Skeletal muscle tissue (tissue), 4 donors: Measurements from ENCODE around the gene TRIM7. TPM values are rescaled to one million over a fixed set of nuclear protein-coding genes. Genes with fewer than 3 reads are reported as not detected.

ENCODE experiments used
- H3K27ac ChIP-seq: one replicate; pipeline ENCODE4 v1.7.0; 2013; ENCODE audit warnings: mild to moderate bottlenecking, low read depth, low read length, inconsistent platforms
- H3K27me3 ChIP-seq, 3 donors: one replicate each; pipeline ENCODE4 v1.7.0; 2013; ENCODE audit warnings: low read length in 3 of 3; ENCODE audit not compliant: control insufficient read depth in 3 of 3, insufficient read depth in 3 of 3
- H3K36me3 ChIP-seq, 3 donors: one replicate each; pipeline ENCODE4 v1.7.0; 2013; ENCODE audit warnings: low read length in 3 of 3; ENCODE audit not compliant: control insufficient read depth in 3 of 3, insufficient read depth in 3 of 3
- H3K4me1 ChIP-seq, 3 donors: one replicate each; pipeline ENCODE4 v1.7.0; 2013; ENCODE audit warnings: low read length in 3 of 3, mild to moderate bottlenecking in 3 of 3; ENCODE audit not compliant: control insufficient read depth in 3 of 3, insufficient read depth in 3 of 3
- H3K4me3 ChIP-seq, 3 donors: one replicate each; pipeline ENCODE4 v1.7.0; 2013; ENCODE audit warnings: low read length in 3 of 3
- H3K9ac ChIP-seq, 3 donors: one replicate each; pipeline ENCODE4 v1.7.0; 2013; ENCODE audit warnings: low read length in 3 of 3, mild to moderate bottlenecking in 3 of 3, moderate library complexity in 2 of 3, low read depth in 1 of 3
- H3K9me3 ChIP-seq, 3 donors: one replicate each; pipeline ENCODE4 v1.7.0; 2013; ENCODE audit warnings: low read length in 3 of 3; ENCODE audit not compliant: control insufficient read depth in 3 of 3
- total RNA-seq: library from RNA; depleted of rRNA; stranded (reverse); fragments of >200 nt; gene quantifications from one replicate; pipeline ENCODE4 v1.2.3, GENCODE V29; 2014
- donor health status: Osteomylitis.

The TRIM7 gene
- total RNA-seq, 1 donor from 2014 or later: 9.9 TPM

DNA sequence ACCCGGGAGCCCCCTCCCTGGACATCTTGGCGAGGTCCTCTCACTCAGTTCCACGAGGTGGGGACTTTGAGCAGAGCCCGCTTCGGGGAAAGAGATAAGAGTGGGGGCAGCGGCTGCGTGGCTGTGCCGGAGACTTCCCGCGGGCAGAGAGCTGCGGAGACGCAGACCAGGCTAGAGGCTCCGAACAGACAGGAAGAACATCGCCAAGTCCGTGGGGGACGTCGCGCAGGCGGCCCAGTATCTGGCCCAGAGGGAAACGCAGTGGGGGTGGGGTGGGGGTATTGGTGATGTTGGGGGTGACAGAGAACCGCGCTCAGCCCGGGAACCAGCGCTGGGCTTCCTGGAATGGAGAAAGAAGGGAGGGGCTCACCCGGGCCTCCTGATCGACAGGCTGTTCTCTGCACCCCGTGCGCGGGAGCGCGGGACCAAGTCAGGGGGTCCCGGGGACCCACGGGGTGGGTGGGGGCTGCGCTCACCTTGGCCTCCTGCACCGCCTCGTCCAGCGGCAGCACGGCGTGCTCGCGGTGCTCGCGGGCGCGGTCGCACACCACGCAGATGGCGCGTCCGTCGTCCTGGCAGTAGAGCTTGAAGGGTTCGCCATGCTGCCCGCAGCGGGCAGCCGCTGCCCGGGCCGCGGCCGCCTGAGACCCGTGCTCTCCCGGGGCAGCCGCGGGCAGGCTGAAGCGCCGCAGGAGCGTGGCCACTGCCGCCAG lies 727 bp downstream of the TRIM7 start:
- Histone ChIP-seq H3K27me3 (no peaks in the 10 kb centered on the region), H3K9me3 (no peaks in the 10 kb centered on the region), H3K27ac (peak overlapping the region; percentile 90), H3K4me3 (peak overlapping the region; percentile 67 to 88 (median 82)), H3K9ac (peak overlapping the region; percentile 65 to 93 (median 81)), H3K36me3 (peaks cover 9 to 22% (median 11%) of the 10 kb centered on the region in 3 donors), H3K4me1 (peaks cover 44 to 64% (median 50%) of the 10 kb centered on the region in 3 donors)

- peaks cover 49 to 64% (median 50%) of the 10 kb centered on the region in 3 donors for H3K4me1 ChIP-seq
- H3K27ac ChIP-seq: peak overlapping the region; percentile 90
- no peaks in the 10 kb centered on the region for H3K27me3 ChIP-seq
Measured at GRCh38 chr5:181203777-181204112, 1.3 kb downstream of the TRIM7 start.

GRCh38 chr5:181203093-181203711 lies 1.8 kb downstream of the TRIM7 start:
- peaks cover 50 to 67% (median 53%) of the 10 kb centered on the region in 3 donors for H3K4me1 ChIP-seq
- no peaks in the 10 kb centered on the region for H3K27me3 ChIP-seq
- peak overlapping the region; percentile 67 to 88 (median 82) for H3K4me3 ChIP-seq
- no peaks in the 10 kb centered on the region for H3K9me3 ChIP-seq
- peak overlapping the region; percentile 52 to 93 (median 81) for H3K9ac ChIP-seq
- H3K27ac ChIP-seq: peak overlapping the region; percentile 90
- peaks cover 16 to 33% (median 18%) of the 10 kb centered on the region in 3 donors for H3K36me3 ChIP-seq

More at GRCh38 chr5:181203777-181204112, 1.3 kb downstream of the TRIM7 start:
- H3K4me3 ChIP-seq: peak overlapping the region; percentile 67 to 88 (median 82)
- peak overlapping the region; percentile 65 to 93 (median 81) for H3K9ac ChIP-seq
- peaks cover 14 to 27% (median 16%) of the 10 kb centered on the region in 3 donors for H3K36me3 ChIP-seq
- H3K9me3 ChIP-seq: no peaks in the 10 kb centered on the region

DNA sequence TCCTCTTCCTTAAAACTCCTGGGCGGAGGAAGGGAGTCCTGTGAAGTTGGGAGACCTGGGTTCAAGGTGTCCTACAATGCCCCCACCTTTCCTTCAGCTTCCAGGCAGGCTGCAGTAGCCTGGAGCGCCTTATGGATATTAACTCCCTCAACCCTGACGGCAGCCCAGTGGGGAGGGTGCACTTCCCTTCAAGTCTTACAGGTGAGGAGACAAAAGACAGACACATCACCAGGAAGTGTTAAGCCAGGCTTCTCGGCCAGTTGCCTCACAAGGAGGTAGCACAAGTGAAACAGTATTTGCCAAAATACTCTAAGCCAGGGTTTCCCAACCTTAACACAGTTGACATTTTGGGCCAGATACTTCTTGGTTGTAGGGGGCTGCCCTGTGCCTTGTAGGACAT lies 4.2 kb downstream of the TRIM7 start:
- Histone ChIP-seq H3K9ac (peak overlapping the region in 1 of 3 donors; percentile 29), H3K36me3 (peaks cover 26 to 48% (median 27%) of the 10 kb centered on the region in 3 donors), H3K4me1 (peaks cover 41 to 57% (median 42%) of the 10 kb centered on the region in 3 donors), H3K9me3 (no peaks in the 10 kb centered on the region), H3K27ac (no peak overlapping the region), H3K4me3 (no peak overlapping the region), H3K27me3 (no peaks in the 10 kb centered on the region)

GRCh38 chr5:181199881-181200638 lies 4.9 kb downstream of the TRIM7 start:
- H3K4me3 ChIP-seq: no peak overlapping the region
- H3K36me3 ChIP-seq: peaks cover 27 to 49% (median 31%) of the 10 kb centered on the region in 3 donors

GRCh38 chr5:181198905-181199519 lies 6.0 kb downstream of the TRIM7 start:
- H3K4me3 ChIP-seq: no peak overlapping the region
- no peaks in the 10 kb centered on the region for H3K9me3 ChIP-seq
- H3K36me3 ChIP-seq: peaks cover 29 to 58% (median 34%) of the 10 kb centered on the region in 3 donors
- H3K27me3 ChIP-seq: no peaks in the 10 kb centered on the region
- peaks cover 37 to 61% (median 45%) of the 10 kb centered on the region in 3 donors for H3K4me1 ChIP-seq
- peak overlapping the region in 1 of 3 donors; percentile 45 for H3K9ac ChIP-seq
- no peak overlapping the region for H3K27ac ChIP-seq

More at GRCh38 chr5:181199881-181200638, 4.9 kb downstream of the TRIM7 start:
- no peak overlapping the region for H3K27ac ChIP-seq
- H3K27me3 ChIP-seq: no peaks in the 10 kb centered on the region
- peak overlapping the region in 1 of 3 donors; percentile 45 for H3K9ac ChIP-seq
- H3K4me1 ChIP-seq: peaks cover 37 to 53% (median 38%) of the 10 kb centered on the region in 3 donors
- no peaks in the 10 kb centered on the region for H3K9me3 ChIP-seq

- Histone ChIP-seq H3K27ac (no peak overlapping the region), H3K9ac (peak overlapping the region in 1 of 3 donors; percentile 16), H3K4me3 (no peak overlapping the region), H3K4me1 (peaks cover 36 to 61% (median 47%) of the 10 kb centered on the region in 3 donors), H3K9me3 (no peaks in the 10 kb centered on the region), H3K36me3 (peaks cover 29 to 57% (median 34%) of the 10 kb centered on the region in 3 donors), H3K27me3 (no peaks in the 10 kb centered on the region)
Measured at GRCh38 chr5:181198106-181198685, 6.8 kb downstream of the TRIM7 start.

- Histone ChIP-seq H3K36me3 (peaks cover 29 to 53% (median 34%) of the 10 kb centered on the region in 3 donors), H3K27me3 (no peaks in the 10 kb centered on the region), H3K9ac (no peak overlapping the region), H3K9me3 (no peaks in the 10 kb centered on the region), H3K4me3 (no peak overlapping the region), H3K27ac (no peak overlapping the region), H3K4me1 (peaks cover 36 to 62% (median 48%) of the 10 kb centered on the region in 3 donors)
Measured at GRCh38 chr5:181197326-181197951, 7.6 kb downstream of the TRIM7 start.
